GM12865 (cell line): ENCODE data around the gene PHLPP2.

ENCODE experiments used
- DNase-seq: peaks from one replicate; pipeline ENCODE4 v3.0.0; 2010; ENCODE audit warnings: low read depth
- H3K4me3 ChIP-seq: 2 replicates; pipeline ENCODE4 v1.5.1; 2011; ENCODE audit warnings: mild to moderate bottlenecking, low read depth, low read length, control low read depth
- CTCF ChIP-seq: IDR thresholded peaks from 2 replicates; pipeline ENCODE4 v1.5.1; 2011; ENCODE audit warnings: low read length, control low read depth, low read depth, inconsistent platforms; ENCODE audit not compliant: insufficient read depth; ENCODE audit errors: missing control alignments

The PHLPP2 gene

DNA sequence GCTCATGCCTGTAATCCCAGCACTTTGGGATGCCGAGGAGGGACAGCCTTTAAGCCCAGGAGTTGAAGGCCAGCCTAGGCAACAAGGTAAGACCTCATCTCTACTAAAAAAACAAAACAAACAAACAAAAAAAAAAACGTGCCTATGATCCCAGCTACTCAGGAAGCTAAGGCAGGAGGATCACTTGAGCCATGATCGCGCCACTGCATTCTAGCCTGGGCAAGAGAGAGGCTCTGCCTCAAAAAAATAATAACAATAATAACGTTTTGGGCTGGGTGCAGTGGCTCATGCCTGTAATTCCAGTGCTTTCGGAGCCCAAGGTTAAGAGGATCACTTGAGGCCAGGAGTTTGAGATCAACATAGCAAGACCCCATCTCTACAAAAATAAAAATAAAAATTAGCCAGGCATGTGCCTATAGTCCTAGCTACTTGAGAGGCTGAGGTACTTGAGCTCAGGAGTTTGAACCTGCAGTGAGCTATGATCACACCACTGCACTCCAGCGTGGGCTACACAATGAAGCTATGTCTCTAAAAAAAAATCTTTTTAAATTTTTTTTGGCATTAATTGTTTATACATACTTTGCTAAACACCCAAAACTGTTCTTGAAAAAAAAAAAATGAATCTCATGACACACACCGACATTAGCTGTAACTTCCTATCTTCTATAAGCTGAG lies 3.3 kb downstream of the PHLPP2 start:
- no peak for TF ChIP-seq CTCF
- no peak for DNase-seq
- H3K4me3 ChIP-seq = no peak overlapping the region

GRCh38 chr16:71712501-71712900 lies 12.0 kb downstream of the PHLPP2 start:
- DNase-seq = no peak
- no peak for TF ChIP-seq CTCF
- H3K4me3 ChIP-seq = no peak overlapping the region

GRCh38 chr16:71711789-71712188 lies 12.7 kb downstream of the PHLPP2 start:
- TF ChIP-seq CTCF = no peak
- DNase-seq = peak; percentile 11
- no peak overlapping the region for H3K4me3 ChIP-seq

DNA sequence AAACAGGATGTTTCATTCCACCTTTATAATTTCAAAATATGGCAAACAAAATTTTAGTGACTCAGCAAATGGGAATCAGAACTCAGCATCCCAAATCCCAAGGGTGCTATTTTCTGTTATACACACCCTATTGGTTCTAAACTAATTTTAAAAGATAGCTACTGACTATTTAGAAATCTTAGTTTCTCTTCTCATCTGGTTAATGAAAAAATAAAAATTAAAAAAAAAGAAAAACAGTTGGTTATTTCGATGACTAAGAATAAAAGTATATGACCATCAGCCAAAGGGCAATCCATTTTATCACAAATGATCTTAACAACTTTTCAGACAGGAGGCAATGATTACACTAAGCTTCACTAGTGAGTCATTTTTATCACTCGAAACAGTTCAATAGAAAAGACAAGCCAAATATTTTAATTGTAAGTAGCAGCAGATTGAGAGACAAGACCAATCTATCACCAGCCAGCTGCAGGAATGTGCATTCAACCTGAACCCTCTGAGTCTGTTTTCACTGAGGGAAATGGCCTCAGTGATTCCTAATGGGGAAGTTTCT lies 15.2 kb downstream of the PHLPP2 start:
- no peak for DNase-seq
- no peak overlapping the region for H3K4me3 ChIP-seq
- no peak for TF ChIP-seq CTCF

GRCh38 chr16:71708696-71709095 lies 15.8 kb downstream of the PHLPP2 start:
- H3K4me3 ChIP-seq = no peak overlapping the region
- DNase-seq = no peak
- TF ChIP-seq CTCF = no peak

DNA sequence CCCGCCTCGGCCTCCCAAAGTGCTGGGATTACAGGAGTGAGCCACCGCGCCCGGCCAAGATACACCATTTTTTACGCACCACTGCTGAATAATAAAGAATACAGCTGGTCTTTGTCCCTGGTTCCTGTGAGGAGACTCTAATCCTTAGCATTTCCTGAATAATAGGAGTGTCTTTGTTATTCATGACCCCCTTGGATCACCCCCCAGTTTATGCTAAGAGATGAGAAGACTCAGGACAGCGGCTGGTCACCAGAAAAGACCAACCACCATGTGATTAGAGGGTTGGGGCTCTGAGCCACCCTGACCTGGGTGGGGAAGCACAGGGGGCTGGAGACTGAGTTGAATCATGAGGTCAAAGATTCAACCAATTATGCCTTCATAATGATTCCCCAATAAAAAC lies 17.3 kb downstream of the PHLPP2 start:
- no peak for DNase-seq
- no peak for TF ChIP-seq CTCF
- H3K4me3 ChIP-seq = no peak overlapping the region

- H3K4me3 ChIP-seq = no peak overlapping the region
- TF ChIP-seq CTCF = no peak
- DNase-seq = no peak
These were observed 18.5 kb downstream of the PHLPP2 start for GRCh38 chr16:71706046-71706445.
